AG09319 (cell line): ENCODE results near the gene SLC2A13.
"Not testable (repeated sequence)": the region's sequence is repeated elsewhere in the genome, so short reads cannot be mapped to it uniquely, and the experiment has no call there.

Experiments used
- DNase-seq: peaks from one replicate; pipeline ENCODE4 v3.0.0-alpha.2; 2010; ENCODE audit warnings: low read depth; ENCODE audit errors: extremely low read depth
- CTCF ChIP-seq: IDR thresholded peaks from 2 replicates; pipeline ENCODE4 v1.5.1; 2011; ENCODE audit warnings: low read depth, mild to moderate bottlenecking, inconsistent platforms, low read length, moderate library complexity

The SLC2A13 gene

DNA sequence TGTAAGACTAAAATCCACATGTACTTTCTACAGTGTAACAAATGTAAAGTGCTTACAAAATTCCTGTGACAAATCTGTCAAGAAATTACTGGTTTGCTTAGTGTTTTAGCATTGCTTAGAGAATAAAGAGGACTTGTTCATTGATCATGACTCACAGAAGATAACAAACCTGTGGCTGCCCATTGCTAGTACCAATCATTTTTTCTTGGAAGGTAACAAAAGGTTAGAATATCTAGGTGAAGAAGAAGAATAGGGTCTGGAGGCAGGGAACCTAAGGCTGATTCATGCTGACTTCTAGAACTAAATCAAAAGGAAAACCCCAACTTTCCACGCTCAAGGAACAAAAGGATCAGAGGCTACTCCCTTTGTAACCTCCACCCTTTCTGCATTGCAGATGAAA, 253.5 kb downstream of the SLC2A13 start:
- no peak for TF ChIP-seq CTCF
- DNase-seq: no peak

DNA sequence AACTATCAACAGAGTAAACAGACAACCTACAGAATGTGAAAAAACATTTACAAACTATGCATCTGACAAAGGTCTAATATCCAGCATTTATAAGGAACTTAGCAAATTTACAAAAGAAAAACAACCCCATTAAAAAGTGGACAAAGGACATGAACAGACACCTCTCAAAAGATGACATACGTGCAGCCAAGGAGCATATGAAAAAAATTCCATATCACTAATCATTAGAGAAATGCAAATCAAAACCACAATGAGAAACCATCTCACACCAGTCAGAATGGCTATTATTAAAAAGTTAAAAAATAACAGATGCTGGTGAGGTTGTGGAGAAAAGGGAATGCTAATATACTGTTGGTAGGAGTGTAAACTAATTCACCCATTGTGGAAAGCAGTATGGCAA, 257.7 kb downstream of the SLC2A13 start:
- DNase-seq: not testable (repeated sequence)

GRCh38 chr12:39846971-39847650, 258.8 kb downstream of the SLC2A13 start:
- no peak for TF ChIP-seq CTCF
- peak; percentile 20 for DNase-seq

GRCh38 chr12:39846304-39846703, 259.6 kb downstream of the SLC2A13 start:
- TF ChIP-seq CTCF: no peak
- no peak for DNase-seq

GRCh38 chr12:39840422-39840821, 265.5 kb downstream of the SLC2A13 start:
- TF ChIP-seq CTCF: no peak
- DNase-seq: no peak

- no peak for TF ChIP-seq CTCF
- DNase-seq: no peak
Measured at GRCh38 chr12:39839072-39839471, 266.8 kb downstream of the SLC2A13 start.

- no peak for DNase-seq
- no peak for TF ChIP-seq CTCF
Measured at GRCh38 chr12:39835517-39836489, 270.1 kb downstream of the SLC2A13 start.
